ENCODE results near the gene FBXL15. TPM values are rescaled to one million over a fixed set of nuclear protein-coding genes. Genes with fewer than 3 reads are reported as not detected.

The FBXL15 gene, protein sequence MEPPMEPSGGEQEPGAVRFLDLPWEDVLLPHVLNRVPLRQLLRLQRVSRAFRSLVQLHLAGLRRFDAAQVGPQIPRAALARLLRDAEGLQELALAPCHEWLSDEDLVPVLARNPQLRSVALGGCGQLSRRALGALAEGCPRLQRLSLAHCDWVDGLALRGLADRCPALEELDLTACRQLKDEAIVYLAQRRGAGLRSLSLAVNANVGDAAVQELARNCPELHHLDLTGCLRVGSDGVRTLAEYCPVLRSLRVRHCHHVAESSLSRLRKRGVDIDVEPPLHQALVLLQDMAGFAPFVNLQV
- total RNA-seq: 6.3 and 6.6 TPM in 2 replicates

DNA sequence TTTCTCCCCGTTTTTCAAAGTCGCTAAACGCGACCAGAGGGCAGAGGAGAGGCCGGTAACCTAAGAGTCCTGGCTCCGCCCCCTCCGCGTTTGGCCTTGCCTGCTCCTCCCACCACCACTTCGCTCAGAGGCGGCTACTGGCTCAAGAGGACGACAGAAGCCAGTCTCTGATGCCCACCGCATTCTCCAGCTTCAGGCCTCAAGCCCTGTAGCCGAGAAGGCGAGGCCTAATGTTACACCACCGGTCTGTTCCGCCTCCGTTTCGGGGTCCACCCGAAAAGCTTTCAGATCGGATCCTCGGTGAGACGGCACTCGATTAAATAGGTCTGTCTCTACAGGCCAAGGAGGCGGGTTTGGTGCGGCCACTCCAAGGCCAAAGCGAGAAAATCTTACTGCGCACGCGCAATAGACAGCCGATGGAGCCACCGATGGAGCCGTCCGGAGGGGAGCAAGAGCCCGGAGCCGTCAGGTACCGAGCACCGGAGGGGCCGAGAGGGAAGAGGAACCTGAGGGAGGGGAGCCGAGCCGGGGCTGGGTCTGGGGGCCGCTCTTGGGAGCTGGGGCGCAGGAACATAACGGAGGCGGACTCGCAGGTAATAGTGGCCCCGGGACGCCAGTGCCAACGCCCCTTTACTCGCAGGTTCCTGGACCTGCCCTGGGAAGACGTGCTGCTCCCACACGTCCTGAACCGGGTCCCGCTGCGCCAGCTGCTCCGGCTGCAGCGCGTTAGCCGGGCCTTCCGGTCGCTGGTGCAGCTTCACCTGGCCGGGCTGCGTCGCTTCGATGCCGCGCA, at the start of gene FBXL15:
Gene FBXL15, plus strand, starts transcription at position 123 of the 793 bp plus-strand sequence. Its CDS starts 294 bp downstream, at position 417.

DNA sequence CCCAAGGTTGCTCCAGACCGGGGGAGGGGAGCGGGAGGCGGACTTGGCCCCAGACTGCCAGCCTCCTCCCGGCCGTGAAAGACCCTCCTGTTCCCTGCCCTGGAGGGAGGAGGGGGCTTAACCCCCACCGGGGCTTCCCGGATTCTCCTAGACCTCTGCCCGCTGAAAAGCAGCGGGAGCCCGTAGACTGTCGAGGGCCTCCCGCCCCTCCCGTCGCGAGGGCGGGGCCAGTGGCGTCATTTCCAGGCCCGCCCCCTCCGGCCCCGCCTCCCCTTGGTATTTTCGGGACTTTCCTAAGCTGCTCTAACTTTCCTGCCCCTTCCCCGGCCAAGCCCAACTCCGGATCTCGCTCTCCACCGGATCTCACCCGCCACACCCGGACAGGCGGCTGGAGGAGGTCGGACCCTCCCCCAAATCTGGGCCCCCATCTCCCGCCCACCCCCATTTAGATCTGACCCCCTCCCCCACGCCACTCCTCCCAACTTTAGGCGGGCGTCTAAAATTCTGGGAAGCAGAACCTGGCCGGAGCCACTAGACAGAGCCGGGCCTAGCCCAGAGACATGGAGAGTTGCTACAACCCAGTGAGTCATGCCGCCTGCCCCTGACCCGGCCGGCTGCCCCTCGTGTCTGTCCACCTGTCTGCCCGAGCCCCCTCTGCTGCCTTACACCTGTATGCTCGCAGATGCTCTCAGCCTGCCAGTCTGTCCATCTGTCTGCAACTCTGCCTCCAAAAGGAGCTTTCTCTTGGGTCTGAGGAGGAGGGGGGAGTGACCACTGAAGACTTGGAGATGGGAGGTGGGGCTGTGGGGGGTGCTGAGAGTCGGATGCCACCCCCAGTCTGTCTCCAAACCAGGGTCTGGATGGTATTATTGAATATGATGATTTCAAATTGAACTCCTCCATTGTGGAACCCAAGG, 25.0 kb upstream of the FBXL15 start, which contains the start of gene NFKB2:
Gene NFKB2, plus strand, starts transcription at position 306 of the 917 bp plus-strand sequence. Its CDS starts 255 bp downstream, at position 561.

GRCh38 chr10:102418622-102419268, 1.9 kb upstream of the FBXL15 start, which contains the start of gene PSD:
PSD (minus strand) TSS chr10:102418785; CDS start chr10:102417038, 1,747 bp downstream.

DNA sequence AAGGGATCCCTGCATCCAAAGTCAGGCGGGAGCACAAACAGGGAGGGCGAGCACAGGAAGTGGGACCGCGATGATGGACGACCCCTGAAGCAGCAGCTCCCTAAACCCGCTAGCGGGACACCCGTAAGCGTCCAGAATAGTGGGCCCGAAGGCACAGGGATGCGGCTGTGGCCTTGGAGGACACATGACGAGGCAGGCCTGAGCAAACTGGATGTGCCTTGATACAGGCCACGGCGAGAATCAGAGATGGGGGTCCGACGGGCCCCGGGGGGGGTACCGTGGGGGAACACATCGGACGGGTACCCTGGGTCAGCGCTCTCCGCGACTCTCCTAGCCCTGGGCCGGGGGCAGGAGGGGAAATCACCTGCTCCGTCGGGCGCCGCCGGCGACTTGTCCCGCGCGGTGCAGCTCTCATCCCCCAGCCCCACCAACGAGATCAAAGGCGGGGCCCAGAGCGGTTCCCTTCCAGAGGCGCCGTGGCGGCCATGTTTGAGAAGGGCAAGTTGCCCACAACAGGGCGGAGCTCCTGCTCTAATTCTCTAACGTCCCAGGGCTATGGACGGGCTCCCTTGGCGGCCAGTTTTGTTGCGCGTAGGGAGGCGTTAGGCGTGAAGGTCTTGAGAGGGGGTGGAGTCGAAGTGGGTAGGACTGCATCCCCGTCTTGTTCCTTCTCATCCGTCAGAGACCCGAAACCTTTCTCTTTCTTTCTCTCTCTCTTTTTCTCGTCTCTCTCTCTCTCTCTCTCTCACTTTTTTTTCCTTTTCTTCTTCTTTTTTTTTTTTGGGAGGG, 11.7 kb downstream of the FBXL15 start, which contains the start of gene CUEDC2:
Gene CUEDC2, minus strand, starts transcription at position 413 of the 789 bp plus-strand sequence. CDS start 7,386 bp downstream, outside the sequence.

GRCh38 chr10:102451105-102451969, 30.7 kb downstream of the FBXL15 start, which contains the start of gene C10orf95:
C10orf95 (minus strand) TSS chr10:102451543; CDS start chr10:102451093, 450 bp downstream.

Other genes starting within 250 kb of the FBXL15 start
- gene ELOVL3, start 194.5 kb upstream of the FBXL15 start, total RNA-seq: 0.13 and 0.20 TPM in 2 replicates
- gene PITX3, start 179.3 kb upstream of the FBXL15 start, total RNA-seq: 0.13 and 0.23 TPM in 2 replicates
- gene GBF1, start 175.3 kb upstream of the FBXL15 start, total RNA-seq: 50.8 and 56.1 TPM in 2 replicates
- gene NFKB2, start 25.1 kb upstream of the FBXL15 start, total RNA-seq: 23.0 and 37.6 TPM in 2 replicates
- gene PSD, start 2.1 kb upstream of the FBXL15 start, total RNA-seq: 2.0 and 3.7 TPM in 2 replicates
- gene CUEDC2, start 11.7 kb downstream of the FBXL15 start, total RNA-seq: 42.9 and 43.6 TPM in 2 replicates
- not detected in 2 replicates for gene C10orf95, start 30.7 kb downstream of the FBXL15 start, total RNA-seq
- 141 and 167 TPM in 2 replicates for gene ACTR1A, start 81.9 kb downstream of the FBXL15 start, total RNA-seq
- 7.5 and 7.6 TPM in 2 replicates for gene SUFU, start 83.1 kb downstream of the FBXL15 start, total RNA-seq
- gene TRIM8, start 223.6 kb downstream of the FBXL15 start, total RNA-seq: 91.0 and 138 TPM in 2 replicates

All from smooth muscle cell of the pulmonary artery (primary cell).